COLO668 (cell line): ENCODE measurements around the gene HEXB.
"Not testable (repeated sequence)": the region's sequence is repeated elsewhere in the genome, so short reads cannot be mapped to it uniquely, and the experiment has no call there.

Experiments
- DNase-seq: peaks from one replicate; lab custom pipeline; 2025; ENCODE audit not compliant: unreplicated experiment; lab: John Stamatoyannopoulos, UW

The HEXB gene

GRCh38 chr5:74725331-74725730, 40.3 kb downstream of the HEXB start:
- DNase-seq: no peak

- DNase-seq: no peak
These were observed 51.7 kb downstream of the HEXB start for GRCh38 chr5:74736759-74737158.

- DNase-seq: no peak
These were observed 53.4 kb downstream of the HEXB start for GRCh38 chr5:74738406-74738805.

- not testable (repeated sequence) for DNase-seq
These were observed 63.7 kb downstream of the HEXB start for GRCh38 chr5:74748742-74749141.

- DNase-seq: no peak
These were observed 76.2 kb downstream of the HEXB start for GRCh38 chr5:74761241-74761640.

- DNase-seq: no peak
These were observed 77.6 kb downstream of the HEXB start for GRCh38 chr5:74762599-74762998.

GRCh38 chr5:74763504-74763903, 78.5 kb downstream of the HEXB start:
- DNase-seq: no peak

- peak; percentile 3 for DNase-seq
These were observed 80.2 kb downstream of the HEXB start for GRCh38 chr5:74765201-74765600.

- no peak for DNase-seq
These were observed 80.9 kb downstream of the HEXB start for GRCh38 chr5:74765929-74766328.

- DNase-seq: no peak
These were observed 81.4 kb downstream of the HEXB start for GRCh38 chr5:74766418-74766848.

GRCh38 chr5:74766849-74767578, 82.0 kb downstream of the HEXB start, which contains the start of the genes GFM2 and NSA2:
GFM2 (minus strand) TSS chr5:74767117; CDS start chr5:74763742, 3,375 bp downstream.
NSA2 (plus strand) TSS chr5:74767249; CDS start chr5:74767361, 112 bp downstream.
- DNase-seq: peak; percentile 84

GRCh38 chr5:74767579-74767913, 82.5 kb downstream of the HEXB start:
- DNase-seq: no peak
